K562 (cell line): ENCODE measurements around the gene POLR3G. TPM values are rescaled to one million over a fixed set of nuclear protein-coding genes. Genes with fewer than 3 reads are reported as not detected.

Experiments
- ETV5 ChIP-seq: sonication (generic); formaldehyde crosslinking; IDR thresholded peaks from 2 replicates; pipeline ENCODE4 v1.4.0; 2020; ENCODE audit warnings: low read depth, mild to moderate bottlenecking, missing genetic modification reagents
- FOXK1 ChIP-seq: sonication (generic); formaldehyde crosslinking; IDR thresholded peaks from 2 replicates; pipeline ENCODE4 v1.8.0; 2022; ENCODE audit warnings: missing genetic modification reagents, mild to moderate bottlenecking, borderline replicate concordance
- FOXM1 ChIP-seq, 2 experiments: fragments of 450-650 bp in 1 of 2; sonication (generic) in 1 of 2; formaldehyde crosslinking in 1 of 2; IDR thresholded peaks; 2 replicates each; pipeline versions ENCODE4 v1.6.1 to v1.9.0; 2017 to 2022; ENCODE audit warnings: low read depth in 2 of 2, mild to moderate bottlenecking in 2 of 2, missing genetic modification reagents in 1 of 2, moderate library complexity in 1 of 2
- HIVEP1 ChIP-seq: fragments of 250-450 bp; sonication (Bioruptor Pico); IDR thresholded peaks from 2 replicates; pipeline ENCODE4 v1.4.0; 2020; ENCODE audit warnings: mild to moderate bottlenecking
- KAT2B ChIP-seq: IDR thresholded peaks from one replicate; pipeline ENCODE4 v1.6.1; 2012; ENCODE audit warnings: low read depth, mild to moderate bottlenecking, control low read depth, inconsistent platforms, low read length, moderate library complexity
- NFIC ChIP-seq: fragments of 450-650 bp; IDR thresholded peaks from 2 replicates; pipeline ENCODE4 v1.6.1; 2017; ENCODE audit warnings: mild to moderate bottlenecking, inconsistent platforms
- NFIX ChIP-seq: fragments of 250-450 bp; sonication (Bioruptor Pico); IDR thresholded peaks from 2 replicates; pipeline ENCODE4 v1.4.0; 2020; ENCODE audit warnings: low read depth, mild to moderate bottlenecking, moderate library complexity
- PPARD ChIP-seq: fragments of 250-450 bp; sonication (Bioruptor Pico); IDR thresholded peaks from 2 replicates; pipeline ENCODE4 v1.8.0; 2022; ENCODE audit warnings: inconsistent platforms, mild to moderate bottlenecking, moderate library complexity
- RBFOX2 ChIP-seq: fragments of 200-400 bp; formaldehyde crosslinking; IDR thresholded peaks from 2 replicates; pipeline ENCODE4 v1.6.1; 2017; ENCODE audit warnings: low read depth, mild to moderate bottlenecking, low read length, moderate library complexity
- TRIM25 ChIP-seq: fragments of 450-650 bp; IDR thresholded peaks from 2 replicates; pipeline ENCODE4 v1.7.0; 2016; ENCODE audit warnings: borderline replicate concordance
- ZBTB12 ChIP-seq: fragments of 250-450 bp; sonication (Bioruptor Pico); IDR thresholded peaks from 2 replicates; pipeline ENCODE4 v1.4.0; 2020
- ZFPM2 ChIP-seq: fragments of 250-450 bp; sonication (Bioruptor Pico); IDR thresholded peaks from 2 replicates; pipeline ENCODE4 v1.5.1; 2022; ENCODE audit warnings: mild to moderate bottlenecking
- ZNF507 ChIP-seq: conservative IDR thresholded peaks from 2 replicates; pipeline ENCODE4 v1.6.1; 2017; ENCODE audit warnings: missing genetic modification characterization, missing compliant biosample characterization
- polyA plus RNA-seq, 8 experiments: library from polyadenylated mRNA; depleted of rRNA in 4 of 8; stranded (reverse) in 5 of 8; unstranded in 3 of 8; fragments of >200 nt; fragmentation: Nextera tagmentation in 2 of 8; fragmentation: Illumina TruSeq in 1 of 8; extraction: Ambion mirVana in 2 of 8; extraction: Trizol in 1 of 8; gene quantifications; 2 replicates each; pipeline versions ENCODE4 v1.2.1 to v1.2.3, GENCODE V29; 2011 to 2014; ENCODE audit warnings: inconsistent platforms in 1 of 8, missing spikeins in 1 of 8
- total RNA-seq, 7 experiments: library from RNA; depleted of rRNA in 6 of 7; stranded (reverse); fragments of >200 nt in 6 of 7; fragmentation: Illumina TruSeq in 2 of 7; extraction: Trizol in 2 of 7; gene quantifications; 2 replicates each; pipeline versions ENCODE4 v1.2.1 to v1.2.3, GENCODE V29; 2011 to 2021; ENCODE audit warnings: low replicate concordance in 1 of 7
- TF ChIP-seq, protein P1 (sequence below): sonication (generic); formaldehyde crosslinking; IDR thresholded peaks from 2 replicates; pipeline ENCODE4 v1.8.0; 2023; ENCODE audit warnings: mild to moderate bottlenecking, missing genetic modification reagents
- TF ChIP-seq, protein P2 (sequence below): fragments of 450-650 bp; IDR thresholded peaks from 2 replicates; pipeline ENCODE4 v1.6.1; 2018; ENCODE audit not compliant: partially characterized antibody
- TF ChIP-seq, protein P3 (sequence below): fragments of 450-650 bp; IDR thresholded peaks from 2 replicates; pipeline ENCODE4 v1.6.1; 2016; ENCODE audit warnings: missing biosample characterization, missing genetic modification characterization

Gene POLR3G
- total and polyA plus RNA-seq, 9 of the 15 experiments (the other 6 are each of a cell fraction or from before 2014, with no cell fraction given) = 39.0 to 111 (median 59.0) TPM

DNA sequence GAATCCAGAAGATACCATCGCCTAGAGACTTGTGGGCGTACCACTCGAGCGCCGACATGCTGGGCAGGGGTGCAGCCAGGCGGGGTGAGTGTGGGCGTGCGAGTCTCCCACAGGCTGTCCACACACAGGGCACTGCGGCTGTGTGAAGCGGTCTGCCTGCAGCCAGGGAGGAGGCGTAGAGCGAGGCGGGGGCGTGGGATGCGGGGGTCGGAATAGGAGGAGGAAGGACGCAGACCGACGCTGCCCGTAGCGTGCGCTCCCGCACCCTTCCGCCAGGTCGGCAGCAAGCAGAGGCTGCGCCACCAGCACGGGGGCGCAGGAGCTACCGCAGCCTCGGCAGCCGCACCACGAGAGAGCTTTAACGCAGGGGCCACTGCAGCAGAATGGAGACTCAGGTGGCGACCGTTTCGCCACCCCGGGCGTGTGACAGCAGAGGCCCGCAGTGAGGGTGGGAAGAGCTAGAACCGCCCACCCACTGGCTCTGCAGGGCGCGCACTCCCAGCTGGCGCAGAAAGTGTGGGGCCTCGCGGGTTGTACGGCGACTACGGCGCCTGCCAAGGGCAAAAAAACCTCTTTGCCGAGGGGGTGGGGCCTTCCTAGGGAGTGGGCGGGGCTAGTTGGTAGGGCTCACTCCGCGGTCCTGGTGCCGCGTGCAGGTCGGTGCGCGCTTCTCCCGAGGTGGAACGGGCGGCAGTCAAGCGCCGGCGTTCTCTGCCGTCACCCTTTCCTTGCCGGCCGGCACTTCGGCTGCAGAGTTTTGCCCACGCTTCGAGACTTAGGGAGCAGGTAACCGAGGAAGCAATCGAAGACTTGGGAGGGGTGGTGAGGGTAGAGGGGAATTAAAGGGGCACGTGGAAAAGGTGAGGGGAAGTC lies at the start of gene POLR3G, which contains the start of gene MBLAC2 (continued):
- TF ChIP-seq FOXK1 (0 out of 2 replicates have a peak, but pooled peaks have one; percentile 35), ZFPM2 (CRISPR knock-in tag) (no peak), TRIM25 (no peak), RBFOX2 (peak; percentile 92), HIVEP1 (CRISPR knock-in tag) (no peak), NFIC (peak; percentile 54), ZBTB12 (CRISPR knock-in tag) (no peak; the same call in 1 of the 2 replicates), ETV5 (CRISPR knock-in tag) (no peak; the same call in 1 of the 2 replicates), NFIX (CRISPR knock-in tag) (no peak), PPARD (CRISPR knock-in tag) (no peak), FOXM1 (IDR thresholded peaks at IDR 0.05; ENCODE audit: low read depth) (0 out of 2 replicates have a peak, but pooled peaks have one; percentile 12), FOXM1 (CRISPR knock-in tag; IDR thresholded peaks at IDR 0.05; ENCODE audit: low read depth) (0 out of 2 replicates have a peak, but pooled peaks have one; percentile 16), KAT2B (peak; percentile 19), ZNF507 (tag) (no peak)
- TF ChIP-seq, protein P1, sequence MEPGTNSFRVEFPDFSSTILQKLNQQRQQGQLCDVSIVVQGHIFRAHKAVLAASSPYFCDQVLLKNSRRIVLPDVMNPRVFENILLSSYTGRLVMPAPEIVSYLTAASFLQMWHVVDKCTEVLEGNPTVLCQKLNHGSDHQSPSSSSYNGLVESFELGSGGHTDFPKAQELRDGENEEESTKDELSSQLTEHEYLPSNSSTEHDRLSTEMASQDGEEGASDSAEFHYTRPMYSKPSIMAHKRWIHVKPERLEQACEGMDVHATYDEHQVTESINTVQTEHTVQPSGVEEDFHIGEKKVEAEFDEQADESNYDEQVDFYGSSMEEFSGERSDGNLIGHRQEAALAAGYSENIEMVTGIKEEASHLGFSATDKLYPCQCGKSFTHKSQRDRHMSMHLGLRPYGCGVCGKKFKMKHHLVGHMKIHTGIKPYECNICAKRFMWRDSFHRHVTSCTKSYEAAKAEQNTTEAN (CRISPR knock-in tag) = 0 out of 2 replicates have a peak, but pooled peaks have one; percentile 22
- TF ChIP-seq, protein P2, sequence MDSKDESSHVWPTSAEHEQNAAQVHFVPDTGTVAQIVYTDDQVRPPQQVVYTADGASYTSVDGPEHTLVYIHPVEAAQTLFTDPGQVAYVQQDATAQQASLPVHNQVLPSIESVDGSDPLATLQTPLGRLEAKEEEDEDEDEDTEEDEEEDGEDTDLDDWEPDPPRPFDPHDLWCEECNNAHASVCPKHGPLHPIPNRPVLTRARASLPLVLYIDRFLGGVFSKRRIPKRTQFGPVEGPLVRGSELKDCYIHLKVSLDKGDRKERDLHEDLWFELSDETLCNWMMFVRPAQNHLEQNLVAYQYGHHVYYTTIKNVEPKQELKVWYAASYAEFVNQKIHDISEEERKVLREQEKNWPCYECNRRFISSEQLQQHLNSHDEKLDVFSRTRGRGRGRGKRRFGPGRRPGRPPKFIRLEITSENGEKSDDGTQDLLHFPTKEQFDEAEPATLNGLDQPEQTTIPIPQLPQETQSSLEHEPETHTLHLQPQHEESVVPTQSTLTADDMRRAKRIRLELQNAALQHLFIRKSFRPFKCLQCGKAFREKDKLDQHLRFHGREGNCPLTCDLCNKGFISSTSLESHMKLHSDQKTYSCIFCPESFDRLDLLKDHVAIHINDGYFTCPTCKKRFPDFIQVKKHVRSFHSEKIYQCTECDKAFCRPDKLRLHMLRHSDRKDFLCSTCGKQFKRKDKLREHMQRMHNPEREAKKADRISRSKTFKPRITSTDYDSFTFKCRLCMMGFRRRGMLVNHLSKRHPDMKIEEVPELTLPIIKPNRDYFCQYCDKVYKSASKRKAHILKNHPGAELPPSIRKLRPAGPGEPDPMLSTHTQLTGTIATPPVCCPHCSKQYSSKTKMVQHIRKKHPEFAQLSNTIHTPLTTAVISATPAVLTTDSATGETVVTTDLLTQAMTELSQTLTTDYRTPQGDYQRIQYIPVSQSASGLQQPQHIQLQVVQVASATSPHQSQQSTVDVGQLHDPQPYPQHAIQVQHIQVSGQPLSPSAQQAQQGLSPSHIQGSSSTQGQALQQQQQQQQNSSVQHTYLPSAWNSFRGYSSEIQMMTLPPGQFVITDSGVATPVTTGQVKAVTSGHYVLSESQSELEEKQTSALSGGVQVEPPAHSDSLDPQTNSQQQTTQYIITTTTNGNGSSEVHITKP = peak; percentile 92
- TF ChIP-seq, protein P3, sequence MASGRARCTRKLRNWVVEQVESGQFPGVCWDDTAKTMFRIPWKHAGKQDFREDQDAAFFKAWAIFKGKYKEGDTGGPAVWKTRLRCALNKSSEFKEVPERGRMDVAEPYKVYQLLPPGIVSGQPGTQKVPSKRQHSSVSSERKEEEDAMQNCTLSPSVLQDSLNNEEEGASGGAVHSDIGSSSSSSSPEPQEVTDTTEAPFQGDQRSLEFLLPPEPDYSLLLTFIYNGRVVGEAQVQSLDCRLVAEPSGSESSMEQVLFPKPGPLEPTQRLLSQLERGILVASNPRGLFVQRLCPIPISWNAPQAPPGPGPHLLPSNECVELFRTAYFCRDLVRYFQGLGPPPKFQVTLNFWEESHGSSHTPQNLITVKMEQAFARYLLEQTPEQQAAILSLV (tag) = no peak
